Tibial artery (tissue), 4 donors: ENCODE data around the gene WWP2.
A peak's percentile ranks its signal among the peaks of the same experiment; 100 is the strongest.

ENCODE experiments used
- DNase-seq, 2 donors: peaks; one replicate each; pipeline ENCODE4 v3.0.0-alpha.2; 2019
- H3K27ac ChIP-seq, 2 donors: fragments of 200-600 bp; sonication (generic) in 1 of 2; 1 replicate in 1 of 2; 2 replicates in 1 of 2; pipeline ENCODE4 v1.5.1; 2018 to 2019; ENCODE audit warnings: mild to moderate bottlenecking in 1 of 2
- H3K27me3 ChIP-seq, 2 donors: fragments of 200-600 bp; sonication (generic) in 1 of 2; one replicate each; pipeline versions ENCODE4 v1.5.1 to v1.6.0; 2016 to 2019
- H3K36me3 ChIP-seq, 3 donors: fragments of 200-600 bp; sonication (generic) in 2 of 3; one replicate each; pipeline ENCODE4 v1.5.1; 2016 to 2019; ENCODE audit warnings: mild to moderate bottlenecking in 2 of 3
- H3K4me1 ChIP-seq, 4 donors: fragments of 200-600 bp; sonication (generic) in 2 of 4; 1 replicate in 3 of 4; 2 replicates in 1 of 4; pipeline ENCODE4 v1.5.1; 2016 to 2019
- H3K4me3 ChIP-seq, 2 donors: fragments of 200-600 bp; sonication (generic) in 1 of 2; 1 replicate in 1 of 2; 2 replicates in 1 of 2; pipeline ENCODE4 v1.5.1; 2018 to 2019; ENCODE audit warnings: mild to moderate bottlenecking in 2 of 2
- H3K9me3 ChIP-seq, 3 donors: fragments of 200-600 bp; sonication (generic) in 1 of 3; one replicate each; pipeline ENCODE4 v1.5.1; 2016 to 2019
- CTCF ChIP-seq, 2 experiments: fragments of 200-600 bp in 1 of 2; fragments of 450-650 bp in 1 of 2; IDR thresholded peaks; one replicate each; pipeline ENCODE4 v1.5.1; 2017 to 2019; ENCODE audit warnings: antibody characterized with exemption in 2 of 2, mild to moderate bottlenecking in 1 of 2, moderate library complexity in 1 of 2
- intact Hi-C: fragments of 100-400 bp; cut with DNase I; formaldehyde crosslinking; loops from one replicate; pipeline ENCODE4 v1.15.0; 2023; ENCODE audit warnings: low total_unique reads

The WWP2 gene

GRCh38 chr16:69874271-69874670 lies 112.1 kb downstream of the WWP2 start:
- peaks cover 37 to 71% (median 46%) of the 10 kb centered on the region in 3 donors for H3K36me3 ChIP-seq
- intact Hi-C loops: no loop called here
- no peaks in the 10 kb centered on the region for H3K27me3 ChIP-seq
- no peak for TF ChIP-seq CTCF (IDR thresholded peaks at IDR 0.05)
- H3K9me3 ChIP-seq: peaks cover 0 to 10% (median 0%) of the 10 kb centered on the region in 3 donors
- DNase-seq: no peak
- no peaks in the 10 kb centered on the region for H3K4me1 ChIP-seq
- no peak overlapping the region for H3K27ac ChIP-seq
- H3K4me3 ChIP-seq: no peak overlapping the region

- peaks cover 0 to 10% (median 0%) of the 10 kb centered on the region in 3 donors for H3K9me3 ChIP-seq
- H3K27ac ChIP-seq: peak overlapping the region; percentile 8 to 23
- no peak for TF ChIP-seq CTCF (IDR thresholded peaks at IDR 0.05)
- no peak for DNase-seq
- H3K36me3 ChIP-seq: peaks cover 21 to 29% (median 27%) of the 10 kb centered on the region in 3 donors
- intact Hi-C loops: no loop called here
- no peak overlapping the region for H3K4me3 ChIP-seq
- no peaks in the 10 kb centered on the region for H3K27me3 ChIP-seq
- H3K4me1 ChIP-seq: peaks cover 0 to 11% (median 4%) of the 10 kb centered on the region in 4 donors
Measured at GRCh38 chr16:69880640-69881133, 118.6 kb downstream of the WWP2 start.

GRCh38 chr16:69881141-69881540 lies 119.0 kb downstream of the WWP2 start:
- peak overlapping the region; percentile 8 to 23 for H3K27ac ChIP-seq
- intact Hi-C loops: no loop called here
- no peak for DNase-seq
- no peak overlapping the region for H3K4me3 ChIP-seq
- no peaks in the 10 kb centered on the region for H3K27me3 ChIP-seq
- TF ChIP-seq CTCF (IDR thresholded peaks at IDR 0.05): no peak
- peaks cover 0 to 10% (median 0%) of the 10 kb centered on the region in 3 donors for H3K9me3 ChIP-seq
- peaks cover 0 to 11% (median 4%) of the 10 kb centered on the region in 4 donors for H3K4me1 ChIP-seq
- peaks cover 17 to 24% (median 24%) of the 10 kb centered on the region in 3 donors for H3K36me3 ChIP-seq

- no peak for TF ChIP-seq CTCF (IDR thresholded peaks at IDR 0.05)
- no peak overlapping the region for H3K4me3 ChIP-seq
- intact Hi-C loops: no loop called here
- peaks cover 9 to 13% (median 9%) of the 10 kb centered on the region in 3 donors for H3K36me3 ChIP-seq
- H3K27me3 ChIP-seq: no peaks in the 10 kb centered on the region
- no peak for DNase-seq
- no peak overlapping the region for H3K27ac ChIP-seq
- peaks cover 0 to 11% (median 4%) of the 10 kb centered on the region in 4 donors for H3K4me1 ChIP-seq
- no peaks in the 10 kb centered on the region for H3K9me3 ChIP-seq
Measured at GRCh38 chr16:69883744-69884143, 121.6 kb downstream of the WWP2 start.

GRCh38 chr16:69885722-69886121 lies 123.6 kb downstream of the WWP2 start:
- H3K9me3 ChIP-seq: no peaks in the 10 kb centered on the region
- H3K27ac ChIP-seq: no peak overlapping the region
- peaks cover 13 to 18% (median 17%) of the 10 kb centered on the region in 3 donors for H3K36me3 ChIP-seq
- no peak for DNase-seq
- intact Hi-C loops: no loop called here
- H3K27me3 ChIP-seq: no peaks in the 10 kb centered on the region
- H3K4me1 ChIP-seq: peaks cover 0 to 17% (median 9%) of the 10 kb centered on the region in 4 donors
- TF ChIP-seq CTCF (IDR thresholded peaks at IDR 0.05): no peak
- H3K4me3 ChIP-seq: no peak overlapping the region
